Limb (tissue), 2 donors: ENCODE results near the gene MFAP5.

Experiments used
- DNase-seq, 2 donors: peaks; one replicate each; pipeline ENCODE4 v3.0.0-alpha.2; 2016; ENCODE audit errors: extremely low spot score in 2 of 2

Gene MFAP5

GRCh38 chr12:8662593-8662992 lies at the start of gene MFAP5:
MFAP5 (minus strand) TSS chr12:8662826; CDS start chr12:8662104, 722 bp downstream.
- peak in 1 of 2 donors; percentile 27 for DNase-seq

- DNase-seq: no peak
These were observed 46.7 kb upstream of the MFAP5 start for GRCh38 chr12:8709124-8709830.

- no peak for DNase-seq
These were observed 39.5 kb upstream of the MFAP5 start for GRCh38 chr12:8702159-8702558.

GRCh38 chr12:8701046-8701660 lies 38.5 kb upstream of the MFAP5 start:
- DNase-seq: no peak

GRCh38 chr12:8699714-8700113 lies 37.1 kb upstream of the MFAP5 start:
- DNase-seq: no peak

- DNase-seq: no peak
These were observed 36.3 kb upstream of the MFAP5 start for GRCh38 chr12:8698879-8699278.

GRCh38 chr12:8698132-8698851 lies 35.7 kb upstream of the MFAP5 start:
- DNase-seq: peak in 1 of 2 donors; percentile 80

- DNase-seq: peak; percentile 90 to 92
These were observed 35.0 kb upstream of the MFAP5 start, which contains the start of gene RIMKLB for GRCh38 chr12:8697476-8698131. RIMKLB (plus strand) TSS chr12:8697991; CDS start chr12:8713867, 15,876 bp downstream.

GRCh38 chr12:8697120-8697475 lies 34.5 kb upstream of the MFAP5 start:
- peak in 1 of 2 donors; percentile 54 for DNase-seq

- no peak for DNase-seq
These were observed 33.9 kb upstream of the MFAP5 start for GRCh38 chr12:8696442-8697090.

- DNase-seq: no peak
These were observed 32.5 kb upstream of the MFAP5 start for GRCh38 chr12:8695116-8695515.

GRCh38 chr12:8692573-8692972 lies 29.9 kb upstream of the MFAP5 start:
- DNase-seq: peak; percentile 75 to 92

GRCh38 chr12:8689681-8690080 lies 27.1 kb upstream of the MFAP5 start:
- no peak for DNase-seq

GRCh38 chr12:8687846-8688601 lies 25.4 kb upstream of the MFAP5 start:
- peak; percentile 76 to 87 for DNase-seq

GRCh38 chr12:8685051-8685450 lies 22.4 kb upstream of the MFAP5 start:
- DNase-seq: no peak

- no peak for DNase-seq
These were observed 18.7 kb upstream of the MFAP5 start for GRCh38 chr12:8681129-8681884.

- DNase-seq: no peak
These were observed 17.9 kb upstream of the MFAP5 start for GRCh38 chr12:8680533-8680932.

- DNase-seq: no peak
These were observed 16.1 kb upstream of the MFAP5 start for GRCh38 chr12:8678661-8679111.

GRCh38 chr12:8677362-8677761 lies 14.7 kb upstream of the MFAP5 start:
- DNase-seq: no peak

- DNase-seq: no peak
These were observed 14.0 kb upstream of the MFAP5 start for GRCh38 chr12:8676651-8677050.
